ENCODE data around the gene PLPP6.

- TF ChIP-seq CTCF (IDR thresholded peaks at IDR 0.05), result no peak
- TF ChIP-seq POLR2A (IDR thresholded peaks at IDR 0.05), result no peak
Measured at GRCh38 chr9:4684820-4685219, 22.7 kb downstream of the PLPP6 start.
